ENCODE data around the gene TRIML1. TPM values are rescaled to one million over a fixed set of nuclear protein-coding genes. Genes with fewer than 3 reads are reported as not detected.
A peak's percentile ranks its signal among the peaks of the same experiment; 100 is the strongest.

TRIML1 gene
- total and polyA plus RNA-seq, 4 donors, result not detected

DNA sequence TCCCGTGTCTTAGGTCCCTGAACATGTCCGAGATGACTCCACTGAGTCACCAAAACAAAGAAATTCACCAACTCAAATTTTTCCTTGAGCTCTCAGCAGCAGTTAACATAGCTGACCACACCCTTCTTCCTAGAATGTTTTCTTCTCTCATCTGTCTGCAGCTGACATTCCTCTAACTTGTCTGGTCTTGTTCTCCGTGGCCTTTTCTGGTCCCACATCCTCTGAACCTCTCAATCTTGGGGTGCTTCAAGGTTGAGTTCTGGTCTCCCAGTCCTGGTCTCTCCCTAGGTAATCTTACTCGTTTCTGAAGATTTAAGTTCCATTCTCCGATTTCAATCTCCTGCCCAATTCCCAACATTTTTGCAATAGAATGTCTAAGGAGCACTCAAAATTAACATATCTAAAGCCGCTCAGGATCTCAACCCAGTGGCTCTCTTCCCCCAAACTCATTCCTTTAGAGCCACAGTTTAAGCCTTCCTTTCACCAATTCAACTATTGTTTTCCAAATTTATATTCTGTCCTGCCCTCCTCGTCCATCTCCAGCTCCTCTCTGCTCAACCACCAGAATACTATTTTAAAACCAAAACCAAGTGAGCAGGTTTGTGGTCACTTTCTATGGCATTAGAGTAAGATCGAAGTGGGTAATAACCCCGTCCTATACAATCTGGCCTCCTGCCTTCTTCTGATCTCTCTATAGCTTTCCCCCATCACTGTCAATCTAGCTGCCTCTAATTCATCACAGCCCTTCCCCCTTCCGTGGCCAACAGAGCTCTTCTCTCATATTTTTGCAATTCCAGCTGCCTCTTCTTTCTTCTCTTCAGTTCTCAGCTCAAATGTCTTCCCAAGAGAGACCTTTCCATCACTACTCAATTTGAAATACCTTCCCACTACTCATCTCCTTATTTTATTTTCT lies 31.1 kb upstream of the TRIML1 start:
- TF ChIP-seq, protein P1, sequence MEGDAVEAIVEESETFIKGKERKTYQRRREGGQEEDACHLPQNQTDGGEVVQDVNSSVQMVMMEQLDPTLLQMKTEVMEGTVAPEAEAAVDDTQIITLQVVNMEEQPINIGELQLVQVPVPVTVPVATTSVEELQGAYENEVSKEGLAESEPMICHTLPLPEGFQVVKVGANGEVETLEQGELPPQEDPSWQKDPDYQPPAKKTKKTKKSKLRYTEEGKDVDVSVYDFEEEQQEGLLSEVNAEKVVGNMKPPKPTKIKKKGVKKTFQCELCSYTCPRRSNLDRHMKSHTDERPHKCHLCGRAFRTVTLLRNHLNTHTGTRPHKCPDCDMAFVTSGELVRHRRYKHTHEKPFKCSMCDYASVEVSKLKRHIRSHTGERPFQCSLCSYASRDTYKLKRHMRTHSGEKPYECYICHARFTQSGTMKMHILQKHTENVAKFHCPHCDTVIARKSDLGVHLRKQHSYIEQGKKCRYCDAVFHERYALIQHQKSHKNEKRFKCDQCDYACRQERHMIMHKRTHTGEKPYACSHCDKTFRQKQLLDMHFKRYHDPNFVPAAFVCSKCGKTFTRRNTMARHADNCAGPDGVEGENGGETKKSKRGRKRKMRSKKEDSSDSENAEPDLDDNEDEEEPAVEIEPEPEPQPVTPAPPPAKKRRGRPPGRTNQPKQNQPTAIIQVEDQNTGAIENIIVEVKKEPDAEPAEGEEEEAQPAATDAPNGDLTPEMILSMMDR (IDR thresholded peaks at IDR 0.05; ENCODE audit: control extremely low read depth, extremely low read depth), result no peak
- WGBS, 2 donors, result 51 to 60% methylated on average over 10 of the region's 10 CpGs

GRCh38 chr4:188109157-188109755 lies 30.0 kb upstream of the TRIML1 start, which contains the start of gene TRIML2:
Gene TRIML2 (minus strand): TSS chr4:188109603. CDS start chr4:188105368, 4,235 bp downstream.
- no peak within 1 kb of the TSS for H3K4me3 ChIP-seq
- H3K36me3 ChIP-seq (ENCODE audit: control insufficient read depth in 4 of 4, insufficient read depth in 4 of 4, low read length in 4 of 4), result no peaks in the 10 kb centered on the region
- TF ChIP-seq, protein P1 (IDR thresholded peaks at IDR 0.05; ENCODE audit: control extremely low read depth, extremely low read depth), result no peak
- no peaks in the 10 kb centered on the region for H3K27me3 ChIP-seq (ENCODE audit: control insufficient read depth in 3 of 3, insufficient read depth in 3 of 3, low read length in 2 of 3)
- no peak within 1 kb of the TSS for H3K27ac ChIP-seq (ENCODE audit: low read depth in 1 of 2, low read length in 1 of 2)
- peak in 1 of 3 donors; percentile 13 for DNase-seq
- H3K4me1 ChIP-seq (ENCODE audit: control insufficient read depth in 5 of 5, insufficient read depth in 5 of 5, low read length in 5 of 5), result no peaks in the 10 kb centered on the region
- WGBS, 2 donors, result 47 to 48% methylated on average over 11 of the region's 11 CpGs
- H3K9ac ChIP-seq (ENCODE audit: insufficient read depth in 1 of 2, low read length in 2 of 2), result no peak within 1 kb of the TSS
- H3K9me3 ChIP-seq (ENCODE audit: control insufficient read depth in 4 of 4, insufficient read depth in 3 of 4, low read length in 3 of 4), result peaks cover 0 to 2% (median 0%) of the 10 kb centered on the region in 4 donors
- ATAC-seq (ENCODE audit: insufficient read depth, low FRiP score), result no peak

More for the DNA sequence above, 31.1 kb upstream of the TRIML1 start:
- no peaks in the 10 kb centered on the region for H3K36me3 ChIP-seq (ENCODE audit: control insufficient read depth in 4 of 4, insufficient read depth in 4 of 4, low read length in 4 of 4)
- ATAC-seq (ENCODE audit: insufficient read depth, low FRiP score), result no peak
- H3K27ac ChIP-seq (ENCODE audit: low read depth in 1 of 2, low read length in 1 of 2), result no peak overlapping the region
- DNase-seq, result no peak
- H3K4me3 ChIP-seq, result no peak overlapping the region
- H3K27me3 ChIP-seq (ENCODE audit: control insufficient read depth in 3 of 3, insufficient read depth in 3 of 3, low read length in 2 of 3), result no peaks in the 10 kb centered on the region
- H3K9me3 ChIP-seq (ENCODE audit: control insufficient read depth in 4 of 4, insufficient read depth in 3 of 4, low read length in 3 of 4), result peaks cover 0 to 2% (median 0%) of the 10 kb centered on the region in 4 donors
- no peaks in the 10 kb centered on the region for H3K4me1 ChIP-seq (ENCODE audit: control insufficient read depth in 5 of 5, insufficient read depth in 5 of 5, low read length in 5 of 5)
- H3K9ac ChIP-seq (ENCODE audit: insufficient read depth in 1 of 2, low read length in 2 of 2), result no peak overlapping the region

DNA sequence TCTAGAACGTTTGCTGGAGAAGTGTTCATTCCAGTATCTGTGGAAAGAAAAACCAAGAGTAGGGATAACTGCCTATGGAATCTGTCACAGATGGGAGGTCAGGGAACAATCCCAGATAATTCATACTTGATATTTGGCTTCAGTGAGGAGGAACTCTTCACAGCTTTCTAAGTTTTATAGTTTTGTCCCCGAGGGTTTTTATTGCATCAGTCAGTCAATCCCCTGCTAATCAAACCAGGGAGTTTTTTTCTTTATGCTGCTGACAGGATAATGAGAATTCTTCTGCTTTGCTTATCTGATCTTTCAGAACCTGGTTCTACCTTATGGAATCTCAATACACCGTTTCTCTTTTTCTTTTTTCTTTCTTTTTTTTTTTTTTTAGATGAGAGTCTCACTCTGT lies 29.2 kb upstream of the TRIML1 start:
- no peak overlapping the region for H3K4me3 ChIP-seq
- TF ChIP-seq, protein P1 (IDR thresholded peaks at IDR 0.05; ENCODE audit: control extremely low read depth, extremely low read depth), result no peak
- no peak for DNase-seq
- H3K27ac ChIP-seq (ENCODE audit: low read depth in 1 of 2, low read length in 1 of 2), result no peak overlapping the region
- H3K36me3 ChIP-seq (ENCODE audit: control insufficient read depth in 4 of 4, insufficient read depth in 4 of 4, low read length in 4 of 4), result no peaks in the 10 kb centered on the region
- ATAC-seq (ENCODE audit: insufficient read depth, low FRiP score), result no peak
- no peak overlapping the region for H3K9ac ChIP-seq (ENCODE audit: insufficient read depth in 1 of 2, low read length in 2 of 2)
- no peaks in the 10 kb centered on the region for H3K4me1 ChIP-seq (ENCODE audit: control insufficient read depth in 5 of 5, insufficient read depth in 5 of 5, low read length in 5 of 5)
- 42 to 55% methylated on average over 3 of the region's 3 CpGs for WGBS, 2 donors
- no peaks in the 10 kb centered on the region for H3K27me3 ChIP-seq (ENCODE audit: control insufficient read depth in 3 of 3, insufficient read depth in 3 of 3, low read length in 2 of 3)
- H3K9me3 ChIP-seq (ENCODE audit: control insufficient read depth in 4 of 4, insufficient read depth in 3 of 4, low read length in 3 of 4), result peaks cover 0 to 1% (median 0%) of the 10 kb centered on the region in 4 donors

Data from lung (tissue), 12 donors.